Neural crest cell (in vitro differentiated cells): ENCODE data around the gene CLEC16A. TPM values are rescaled to one million over a fixed set of nuclear protein-coding genes. Genes with fewer than 3 reads are reported as not detected.

Source experiments
- DNase-seq: peaks from one replicate; pipeline ENCODE4 v3.0.0; 2021; ENCODE audit warnings: low read depth, mixed read lengths, low spot score
- H3K27ac Mint-ChIP-seq: one replicate; pipeline ENCODE4 v1.8.0; 2021; ENCODE audit warnings: mild to moderate bottlenecking, mixed read lengths; ENCODE audit not compliant: unreplicated experiment
- H3K27me3 Mint-ChIP-seq: 2 replicates; pipeline ENCODE4 v1.8.0; 2021; ENCODE audit warnings: low read depth, mild to moderate bottlenecking, mixed read lengths
- H3K36me3 Mint-ChIP-seq: 2 replicates; pipeline ENCODE4 v1.8.0; 2021; ENCODE audit warnings: low read depth, mild to moderate bottlenecking, mixed read lengths
- H3K4me1 Mint-ChIP-seq: 2 replicates; pipeline ENCODE4 v1.8.0; 2021; ENCODE audit warnings: mixed read lengths
- H3K4me3 Mint-ChIP-seq: one replicate; pipeline ENCODE4 v1.8.0; 2021; ENCODE audit warnings: mild to moderate bottlenecking, mixed read lengths
- H3K9me3 Mint-ChIP-seq: 2 replicates; pipeline ENCODE4 v1.8.0; 2021; ENCODE audit warnings: mixed read lengths
- CTCF ChIP-seq: fragments of 200-600 bp; sonication (generic); conservative IDR thresholded peaks from 2 replicates; pipeline ENCODE4 v1.5.0; 2021; ENCODE audit warnings: antibody characterized with exemption, mild to moderate bottlenecking
- total RNA-seq: library from RNA; stranded (reverse); gene quantifications from 2 replicates; pipeline ENCODE4 v1.2.1, GENCODE V29; 2021

Gene CLEC16A
- total RNA-seq, 1 donor from 2014 or later = 21.3 TPM

GRCh38 chr16:11058832-11059231 is 114.5 kb downstream of the CLEC16A start:
- no peaks in the 10 kb centered on the region for H3K9me3 Mint-ChIP-seq
- TF ChIP-seq CTCF = no peak
- no peak overlapping the region for H3K27ac Mint-ChIP-seq
- no peak for DNase-seq
- peaks cover 23% of the 10 kb centered on the region for H3K4me1 Mint-ChIP-seq
- H3K36me3 Mint-ChIP-seq = no peaks in the 10 kb centered on the region
- no peak overlapping the region for H3K4me3 Mint-ChIP-seq
- H3K27me3 Mint-ChIP-seq = no peaks in the 10 kb centered on the region

- no peak for DNase-seq
- Mint-ChIP-seq H3K27me3 (no peaks in the 10 kb centered on the region), H3K27ac (no peak overlapping the region), H3K4me1 (peaks cover 27% of the 10 kb centered on the region), H3K36me3 (no peaks in the 10 kb centered on the region), H3K9me3 (no peaks in the 10 kb centered on the region), H3K4me3 (no peak overlapping the region)
- no peak for TF ChIP-seq CTCF
These were observed 115.2 kb downstream of the CLEC16A start for GRCh38 chr16:11059588-11059987.

GRCh38 chr16:11060364-11060763 is 116.0 kb downstream of the CLEC16A start:
- DNase-seq = no peak
- Mint-ChIP-seq H3K4me3 (no peak overlapping the region), H3K4me1 (peaks cover 27% of the 10 kb centered on the region), H3K9me3 (no peaks in the 10 kb centered on the region), H3K27me3 (no peaks in the 10 kb centered on the region), H3K36me3 (no peaks in the 10 kb centered on the region), H3K27ac (no peak overlapping the region)
- no peak for TF ChIP-seq CTCF

GRCh38 chr16:11060842-11061241 is 116.5 kb downstream of the CLEC16A start:
- Mint-ChIP-seq H3K4me3 (no peak overlapping the region), H3K9me3 (no peaks in the 10 kb centered on the region), H3K4me1 (peaks cover 27% of the 10 kb centered on the region), H3K27me3 (no peaks in the 10 kb centered on the region), H3K27ac (no peak overlapping the region), H3K36me3 (no peaks in the 10 kb centered on the region)
- no peak for DNase-seq
- no peak for TF ChIP-seq CTCF

- DNase-seq = no peak
- Mint-ChIP-seq H3K9me3 (no peaks in the 10 kb centered on the region), H3K27me3 (no peaks in the 10 kb centered on the region), H3K4me1 (peaks cover 20% of the 10 kb centered on the region), H3K4me3 (no peak overlapping the region), H3K36me3 (no peaks in the 10 kb centered on the region), H3K27ac (no peak overlapping the region)
- no peak for TF ChIP-seq CTCF
These were observed 117.4 kb downstream of the CLEC16A start for GRCh38 chr16:11061629-11062270.
